Measurements from ENCODE around the gene SCN1B. TPM values are rescaled to one million over a fixed set of nuclear protein-coding genes. Genes with fewer than 3 reads are reported as not detected.
"Not testable (repeated sequence)": the region's sequence is repeated elsewhere in the genome, so short reads cannot be mapped to it uniquely, and the experiment has no call there.

SCN1B gene
- total RNA-seq, 1 donor from 2014 or later: 21.8 TPM

GRCh38 chr19:35015954-35016351, 14.3 kb upstream of the SCN1B start:
- no peak for DNase-seq (ENCODE audit: low read depth)

- no peak for DNase-seq (ENCODE audit: low read depth)
These were observed 12.8 kb upstream of the SCN1B start for GRCh38 chr19:35017507-35017906.

GRCh38 chr19:35018379-35018778, 11.9 kb upstream of the SCN1B start:
- DNase-seq (ENCODE audit: low read depth): no peak

GRCh38 chr19:35019144-35019543, 11.1 kb upstream of the SCN1B start:
- no peak for DNase-seq (ENCODE audit: low read depth)

GRCh38 chr19:35021016-35021415, 9.3 kb upstream of the SCN1B start:
- DNase-seq (ENCODE audit: low read depth): no peak

- no peak for DNase-seq (ENCODE audit: low read depth)
These were observed 8.7 kb upstream of the SCN1B start for GRCh38 chr19:35021596-35021995.

GRCh38 chr19:35022460-35022859, 7.8 kb upstream of the SCN1B start:
- DNase-seq (ENCODE audit: low read depth): no peak

- no peak for DNase-seq (ENCODE audit: low read depth)
These were observed 6.8 kb upstream of the SCN1B start for GRCh38 chr19:35023428-35023827.

GRCh38 chr19:35024095-35024494, 6.2 kb upstream of the SCN1B start:
- DNase-seq (ENCODE audit: low read depth): peak; percentile 94

GRCh38 chr19:35025969-35026368, 4.3 kb upstream of the SCN1B start:
- no peak for DNase-seq (ENCODE audit: low read depth)

- no peak for DNase-seq (ENCODE audit: low read depth)
These were observed 3.9 kb upstream of the SCN1B start for GRCh38 chr19:35026418-35026817.

GRCh38 chr19:35027009-35027408, 3.3 kb upstream of the SCN1B start:
- DNase-seq (ENCODE audit: low read depth): no peak

GRCh38 chr19:35027851-35028599, 2.2 kb upstream of the SCN1B start:
- DNase-seq (ENCODE audit: low read depth): peak; percentile 87

- not testable (repeated sequence) for DNase-seq (ENCODE audit: low read depth)
These were observed 1.7 kb upstream of the SCN1B start for GRCh38 chr19:35028600-35028885.

- not testable (repeated sequence) for DNase-seq (ENCODE audit: low read depth)
These were observed 964 bp upstream of the SCN1B start for GRCh38 chr19:35029275-35029736.

GRCh38 chr19:35029737-35030256, 473 bp upstream of the SCN1B start:
- DNase-seq (ENCODE audit: low read depth): no peak

GRCh38 chr19:35031072-35031881, 1.0 kb downstream of the SCN1B start:
- DNase-seq (ENCODE audit: low read depth): peak; percentile 56

- no peak for DNase-seq (ENCODE audit: low read depth)
These were observed 2.1 kb downstream of the SCN1B start for GRCh38 chr19:35032356-35032865.

- DNase-seq (ENCODE audit: low read depth): no peak
These were observed 3.1 kb downstream of the SCN1B start for GRCh38 chr19:35033067-35034004.

- no peak for DNase-seq (ENCODE audit: low read depth)
These were observed 3.8 kb downstream of the SCN1B start for GRCh38 chr19:35034005-35034502.
